PFSK-1 (cell line): ENCODE results near the gene MSH4.

Experiments
- FOXP2 ChIP-seq: optimal IDR thresholded peaks from 2 replicates; pipeline ENCODE3; 2011; ENCODE audit warnings: borderline replicate concordance, control low read depth, inconsistent platforms; ENCODE audit not compliant: insufficient read depth; ENCODE audit errors: extremely low read length, extremely low read depth
- POLR2AphosphoS5 ChIP-seq: IDR thresholded peaks from 2 replicates; pipeline ENCODE4 v1.6.1; 2012; ENCODE audit warnings: low read depth, mild to moderate bottlenecking, control low read depth, low read length, moderate library complexity
- REST ChIP-seq, 2 experiments: IDR thresholded peaks; 2 replicates each; pipeline versions ENCODE4 v1.6.1 to v1.8.0; 2011 to 2012; ENCODE audit warnings: low read depth in 2 of 2, low read length in 2 of 2, control low read depth in 1 of 2, inconsistent platforms in 1 of 2, mild to moderate bottlenecking in 1 of 2, moderate library complexity in 1 of 2; ENCODE audit not compliant: insufficient read depth in 1 of 2
- SIN3A ChIP-seq: IDR thresholded peaks from 2 replicates; pipeline ENCODE4 v1.6.1; 2012; ENCODE audit warnings: mild to moderate bottlenecking, low read length, moderate library complexity, borderline replicate concordance; ENCODE audit not compliant: insufficient read depth
- TAF1 ChIP-seq: IDR thresholded peaks from 2 replicates; pipeline ENCODE4 v1.6.1; 2012; ENCODE audit warnings: low read length, control low read depth, borderline replicate concordance; ENCODE audit not compliant: insufficient read depth

Gene MSH4

GRCh38 chr1:75932304-75932703, 135.6 kb downstream of the MSH4 start, which contains the start of gene ASB17:
ASB17 (minus strand) TSS chr1:75932404; CDS start chr1:75932291, 113 bp downstream.
- TF ChIP-seq FOXP2, result no peak
- no peak for TF ChIP-seq POLR2AphosphoS5
- TF ChIP-seq REST (IDR thresholded peaks at IDR 0.05; ENCODE audit: insufficient read depth in 1 of 2, low read depth in 2 of 2, low read length in 2 of 2), result no peak
- no peak for TF ChIP-seq TAF1
- TF ChIP-seq SIN3A, result no peak

- TF ChIP-seq FOXP2 (no peak), TAF1 (no peak), POLR2AphosphoS5 (no peak), REST (IDR thresholded peaks at IDR 0.05; ENCODE audit: insufficient read depth in 1 of 2, low read depth in 2 of 2, low read length in 2 of 2) (no peak), SIN3A (no peak)
Measured at GRCh38 chr1:75937034-75937433, 140.4 kb downstream of the MSH4 start.

GRCh38 chr1:75950176-75950575, 153.5 kb downstream of the MSH4 start:
- no peak for TF ChIP-seq SIN3A
- no peak for TF ChIP-seq REST (IDR thresholded peaks at IDR 0.05; ENCODE audit: insufficient read depth in 1 of 2, low read depth in 2 of 2, low read length in 2 of 2)
- TF ChIP-seq POLR2AphosphoS5, result no peak
- no peak for TF ChIP-seq TAF1
- TF ChIP-seq FOXP2, result no peak

GRCh38 chr1:75952016-75952415, 155.3 kb downstream of the MSH4 start:
- TF ChIP-seq POLR2AphosphoS5 (no peak), SIN3A (no peak), REST (IDR thresholded peaks at IDR 0.05; ENCODE audit: insufficient read depth in 1 of 2, low read depth in 2 of 2, low read length in 2 of 2) (no peak), FOXP2 (no peak), TAF1 (no peak)

GRCh38 chr1:75953461-75953860, 156.8 kb downstream of the MSH4 start:
- TF ChIP-seq REST (IDR thresholded peaks at IDR 0.05; ENCODE audit: insufficient read depth in 1 of 2, low read depth in 2 of 2, low read length in 2 of 2) (no peak), FOXP2 (no peak), POLR2AphosphoS5 (no peak), TAF1 (no peak), SIN3A (no peak)
